ENCODE data around the gene LAMA2.

GRCh38 chr6:129344379-129344778 is 461.4 kb downstream of the LAMA2 start:
- no peak for TF ChIP-seq CTCF (IDR thresholded peaks at IDR 0.05)
- TF ChIP-seq POLR2A (IDR thresholded peaks at IDR 0.05), result no peak
- TF ChIP-seq EP300 (IDR thresholded peaks at IDR 0.05), result no peak
- TF ChIP-seq POLR2AphosphoS5 (IDR thresholded peaks at IDR 0.05), result no peak

All from stomach (tissue), 4 donors.